LoVo (cell line): ENCODE results near the gene MMS22L.
A peak's percentile ranks its signal among the peaks of the same experiment; 100 is the strongest.
"Not testable (repeated sequence)": the region's sequence is repeated elsewhere in the genome, so short reads cannot be mapped to it uniquely, and the experiment has no call there.

Experiments
- DNase-seq: peaks from one replicate; pipeline ENCODE4 v3.0.0-alpha.2; 2016; ENCODE audit warnings: low spot score

MMS22L gene

DNA sequence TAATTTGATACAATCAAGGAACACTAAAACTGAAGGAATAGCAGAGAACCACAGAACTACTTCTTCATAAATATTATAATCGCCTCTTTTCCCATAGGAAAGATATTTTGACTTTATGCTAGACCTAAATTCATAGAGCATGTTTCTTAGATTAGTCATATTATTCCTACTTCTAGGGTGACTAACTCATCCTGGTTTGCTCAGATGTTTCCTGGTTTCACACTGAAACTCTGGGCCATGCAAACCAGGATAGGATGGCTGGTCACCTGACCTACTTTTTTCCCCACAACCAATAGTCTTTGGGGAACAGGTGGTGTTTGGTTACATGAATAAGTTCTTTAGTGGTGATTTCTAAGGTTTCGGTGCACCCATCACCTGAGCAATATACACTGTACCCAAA is 42.8 kb downstream of the MMS22L start:
- DNase-seq = no peak

DNA sequence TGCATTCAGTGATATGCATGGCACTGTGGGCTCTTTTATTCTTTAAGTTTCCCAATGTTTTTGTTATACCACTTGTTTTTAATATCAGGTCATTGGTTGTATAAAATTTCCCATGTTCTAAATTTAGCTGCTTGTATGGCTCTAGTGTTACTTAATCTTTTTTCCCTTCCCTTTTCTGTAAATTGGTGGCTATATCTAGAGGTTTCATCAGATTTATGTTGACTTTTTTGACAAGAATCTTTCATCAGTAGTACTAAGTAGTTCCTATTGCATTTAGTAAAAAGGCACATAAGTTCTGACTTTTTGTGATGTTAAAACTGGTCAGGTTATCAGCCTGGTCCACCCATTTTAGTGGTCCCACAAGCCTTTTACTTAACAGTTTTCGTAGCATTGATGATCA is 51.1 kb downstream of the MMS22L start:
- DNase-seq = no peak

DNA sequence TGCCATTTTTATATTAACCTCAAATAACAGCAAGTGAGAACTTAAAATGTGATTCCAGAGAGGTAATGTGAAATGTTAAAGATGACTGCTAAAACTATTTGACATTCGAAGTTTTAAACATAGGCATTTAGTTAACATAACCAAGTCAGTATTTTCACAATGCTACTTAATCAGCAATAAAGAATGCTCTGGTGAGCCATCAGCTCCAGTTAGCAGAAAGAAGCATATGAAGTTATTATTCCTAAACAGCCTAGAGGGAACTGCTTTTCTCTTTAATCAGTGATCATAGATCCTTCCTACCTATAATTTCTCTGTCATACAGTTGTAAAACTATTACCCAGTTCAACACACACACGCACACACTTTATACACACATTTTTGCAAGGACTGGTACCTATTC is 60.1 kb downstream of the MMS22L start:
- no peak for DNase-seq

DNA sequence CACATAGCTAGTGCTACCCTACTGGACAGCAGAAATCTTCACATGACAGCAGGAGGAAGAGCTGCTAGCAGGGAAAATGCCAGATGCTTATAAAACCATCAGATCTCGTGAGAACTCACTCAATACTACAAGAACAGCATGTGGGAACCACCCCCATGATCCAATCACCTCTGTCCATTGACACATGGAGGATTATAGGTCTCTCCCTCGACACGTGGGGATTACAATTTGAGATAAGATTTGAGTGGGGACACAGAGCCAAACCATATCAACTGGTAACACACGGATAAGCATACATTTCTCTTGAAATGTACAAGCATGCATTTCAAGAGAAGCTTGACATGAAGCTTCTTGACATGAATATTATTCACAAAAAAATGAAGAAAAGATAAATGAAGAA is 64.1 kb downstream of the MMS22L start:
- DNase-seq = no peak

DNA sequence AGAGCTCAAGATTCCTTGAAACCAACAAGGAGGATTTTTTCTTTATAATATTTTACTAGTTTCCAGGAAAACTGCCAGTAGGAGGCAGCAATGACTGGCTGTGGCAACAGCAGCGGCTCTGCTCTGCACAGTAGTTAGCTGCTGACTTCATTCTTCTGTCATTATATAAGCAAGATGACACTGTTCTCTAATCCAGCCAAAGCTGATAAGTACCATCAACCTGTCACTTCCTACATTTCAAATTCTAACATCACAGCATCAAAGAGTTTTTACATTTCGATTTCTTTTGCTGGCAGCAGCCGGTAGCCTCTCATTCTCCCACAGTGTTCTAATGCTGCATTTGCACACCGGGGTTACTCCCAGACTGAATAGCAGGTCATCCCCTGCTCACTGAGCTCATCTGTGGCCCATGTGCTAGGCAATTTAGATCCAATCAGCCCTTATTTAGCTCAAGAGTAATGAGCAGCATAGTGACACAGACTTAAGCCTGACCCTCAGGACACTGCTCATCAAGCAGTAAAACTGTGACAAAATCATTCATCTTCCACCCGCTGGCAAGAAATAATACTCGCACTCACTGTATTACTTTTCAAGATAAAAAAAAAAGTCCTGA is 67.8 kb downstream of the MMS22L start:
- no peak for DNase-seq

DNA sequence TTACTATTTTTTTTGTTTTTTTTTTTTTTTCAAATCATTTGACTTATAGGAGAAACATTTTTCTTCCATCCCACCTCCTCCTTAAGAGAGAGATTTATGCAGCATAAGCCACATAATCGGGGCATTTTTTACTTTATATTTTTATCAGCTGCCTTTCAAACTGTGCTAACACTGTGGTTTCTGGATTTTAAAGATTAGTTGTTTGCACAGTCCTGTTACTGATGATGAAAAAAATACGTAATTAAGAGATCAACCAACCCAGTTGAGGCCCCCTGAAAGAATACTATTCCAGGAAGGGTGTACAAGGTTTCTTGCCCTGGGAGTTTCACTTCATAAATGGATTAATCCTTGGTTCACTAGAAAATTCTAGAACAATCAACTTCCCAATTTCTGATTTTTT is 68.3 kb downstream of the MMS22L start:
- no peak for DNase-seq

DNA sequence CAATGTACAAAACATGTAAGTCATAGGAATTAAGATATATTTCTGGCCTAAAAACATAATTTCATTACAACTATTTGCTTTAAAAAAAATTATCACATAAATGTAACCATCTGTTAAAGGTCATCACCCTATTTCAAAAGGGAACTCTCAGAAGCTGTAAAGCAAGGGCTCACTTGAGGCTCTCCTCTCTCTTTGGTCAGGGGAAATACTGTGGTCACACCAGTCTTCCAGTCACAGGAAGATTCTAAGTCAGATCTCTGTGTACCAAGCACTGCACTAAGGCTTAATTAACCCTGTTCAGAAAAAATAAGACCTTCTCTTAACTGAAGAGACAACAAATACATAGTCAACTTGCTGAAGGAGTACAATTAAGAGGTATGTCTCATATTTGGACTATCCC is 75.6 kb downstream of the MMS22L start:
- DNase-seq = no peak

DNA sequence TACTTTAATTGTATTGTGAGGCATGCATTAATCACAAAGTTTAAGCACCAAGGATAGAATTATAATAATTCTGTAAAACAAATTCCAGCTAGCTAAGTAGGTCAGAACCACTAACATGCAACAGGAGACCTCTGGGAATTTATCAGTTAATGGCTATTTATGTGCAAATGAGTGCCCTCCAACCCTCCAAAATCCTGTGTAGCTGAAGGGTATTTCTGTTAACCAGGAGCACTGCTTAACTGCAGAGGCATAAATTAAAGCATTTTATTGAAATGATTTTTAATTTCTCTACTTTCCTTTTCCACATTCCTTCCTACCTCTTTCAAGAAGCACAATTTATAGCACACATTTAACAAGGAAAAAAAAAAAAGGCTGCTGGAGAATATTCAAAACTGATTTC is 77.0 kb downstream of the MMS22L start:
- no peak for DNase-seq

DNA sequence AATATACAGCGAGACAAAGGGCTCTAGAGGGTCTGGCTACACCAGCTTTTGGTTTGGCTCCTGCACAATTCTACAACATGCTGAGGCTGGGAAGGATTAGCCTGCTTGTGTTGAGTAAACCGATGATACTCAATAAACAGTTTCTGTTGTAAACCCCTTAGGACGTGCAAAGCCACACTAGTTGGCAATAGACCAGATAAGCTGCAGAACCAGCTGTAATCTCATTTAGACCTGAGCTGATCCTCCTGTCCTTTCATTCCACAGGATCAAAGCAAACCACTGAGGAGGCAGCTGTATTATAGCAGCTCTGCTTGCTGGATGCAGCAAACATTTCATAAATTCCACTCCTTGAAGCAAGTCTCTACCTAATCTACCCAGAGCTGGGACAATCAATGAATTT is 79.7 kb downstream of the MMS22L start:
- no peak for DNase-seq

DNA sequence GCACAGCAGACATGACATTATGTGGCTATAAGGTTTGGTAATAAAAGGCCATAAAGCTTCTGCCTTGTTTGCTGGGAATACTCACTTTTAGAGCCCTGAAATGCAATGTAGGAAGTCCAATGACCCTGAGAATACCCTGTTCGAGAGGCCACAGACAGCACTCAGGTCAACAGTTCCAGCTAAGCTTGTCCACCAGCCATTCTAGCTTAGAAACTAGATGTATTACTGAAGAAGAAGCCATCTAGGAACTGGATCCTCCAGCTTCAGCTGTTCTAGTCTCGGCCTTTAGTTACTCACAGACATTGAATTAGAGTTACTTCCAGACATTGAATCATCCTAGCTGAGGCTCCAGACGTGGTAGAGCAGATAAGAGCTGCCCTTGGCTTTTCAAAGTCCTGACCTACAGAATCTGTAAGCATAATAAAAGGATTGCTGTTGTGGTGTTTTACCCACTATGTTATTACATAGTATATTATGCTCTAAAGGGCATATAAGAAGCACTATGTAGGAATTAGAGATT is 84.9 kb downstream of the MMS22L start:
- DNase-seq = no peak

DNA sequence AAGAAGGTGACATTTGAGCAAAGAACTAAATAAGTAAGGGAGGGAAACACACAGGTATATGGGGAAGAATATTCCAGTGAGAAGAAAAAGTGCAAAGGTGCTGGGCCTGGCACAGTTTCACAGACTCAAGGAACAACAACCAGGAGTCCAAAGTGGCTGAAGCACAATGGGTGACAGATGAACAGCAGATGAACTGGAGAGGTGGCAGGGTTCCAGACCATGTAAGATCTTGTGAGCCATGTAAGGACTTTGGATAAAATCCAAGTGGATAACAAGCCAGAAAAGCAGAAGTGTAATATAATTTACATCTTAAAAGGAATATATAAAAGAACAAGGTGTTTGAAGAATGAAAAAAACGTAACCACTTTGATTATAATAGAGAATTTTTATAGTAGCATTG is 87.9 kb downstream of the MMS22L start:
- no peak for DNase-seq

DNA sequence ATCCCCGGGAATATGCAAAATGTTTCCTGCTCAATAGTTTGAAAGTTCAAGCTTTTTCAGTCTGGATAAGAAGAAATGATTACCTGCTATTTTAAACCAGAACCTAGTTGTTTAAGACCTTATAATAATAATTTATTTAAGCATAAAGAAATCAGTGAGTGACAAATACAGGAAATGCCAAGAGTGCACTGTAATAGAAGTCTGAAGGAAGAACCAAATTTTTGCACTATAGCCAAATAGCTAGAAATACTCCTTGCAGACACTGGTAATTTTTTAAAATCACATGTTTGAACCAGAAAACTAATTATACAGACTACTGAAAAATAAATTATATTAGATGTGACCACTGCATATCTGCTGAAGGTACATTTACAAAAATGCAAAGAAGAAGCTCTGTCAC is 93.2 kb downstream of the MMS22L start:
- no peak for DNase-seq

DNA sequence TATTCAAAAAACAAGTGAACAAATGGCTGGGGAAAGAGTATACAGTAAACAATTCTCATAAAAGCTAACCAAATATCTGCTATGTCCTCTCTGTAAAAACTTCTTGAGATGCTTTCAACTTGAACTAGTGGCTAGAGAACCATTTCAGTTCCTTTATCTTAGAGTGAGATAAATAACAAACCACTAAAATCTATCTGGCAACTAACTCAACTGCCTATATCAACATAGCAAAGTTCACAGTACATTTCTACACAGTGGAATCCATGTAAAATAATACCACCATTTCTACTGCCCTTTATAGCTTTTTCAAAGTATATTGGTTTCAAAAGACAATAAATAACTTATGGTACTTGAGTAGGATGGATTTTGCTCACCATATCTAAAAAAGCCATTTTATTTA is 95.1 kb downstream of the MMS22L start:
- DNase-seq = no peak

DNA sequence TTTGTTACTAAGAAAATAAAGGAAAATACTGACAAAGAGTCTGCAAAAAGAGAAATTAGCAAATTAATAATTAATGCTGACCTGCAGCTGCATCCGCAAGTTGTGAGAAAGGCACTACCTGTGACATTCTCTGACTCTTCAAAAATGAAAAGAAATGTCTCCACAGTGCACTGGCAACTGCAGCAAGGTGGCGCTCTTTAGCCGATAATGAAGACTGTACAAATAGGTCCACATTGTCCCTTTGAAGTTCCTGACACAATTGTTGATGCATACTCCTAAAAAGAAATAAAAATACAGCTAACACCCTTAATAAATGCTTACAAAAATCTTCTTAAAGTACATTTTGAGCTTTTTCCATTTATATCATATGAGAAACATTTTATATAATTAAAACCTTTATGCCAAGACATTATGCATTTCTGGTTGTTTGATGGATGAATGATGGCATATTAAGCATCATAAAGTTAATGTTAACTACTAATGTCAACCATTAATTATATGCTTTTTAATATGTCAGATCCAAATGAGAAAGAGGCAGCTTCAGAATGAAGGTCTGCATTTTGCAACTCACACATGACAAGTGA is 96.5 kb downstream of the MMS22L start:
- peak; percentile 60 for DNase-seq

DNA sequence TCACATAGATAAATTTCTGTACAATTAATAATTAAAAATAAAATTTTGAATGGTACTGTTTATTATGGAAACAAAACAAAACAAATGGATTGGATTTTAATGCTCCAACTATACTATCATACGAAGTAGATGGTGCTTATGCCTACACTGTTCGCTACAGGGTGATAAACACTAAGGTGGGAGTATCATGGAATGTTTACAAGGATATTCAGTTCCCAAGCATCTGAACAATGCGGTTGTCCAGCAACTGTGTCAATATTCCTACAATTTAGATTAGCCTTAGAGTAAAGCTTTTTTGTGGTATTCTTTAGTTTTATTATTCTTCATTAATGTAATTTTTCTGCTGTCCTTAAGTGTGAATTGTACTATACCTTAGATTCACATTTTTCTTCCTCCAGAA is 105.1 kb downstream of the MMS22L start:
- DNase-seq = no peak

DNA sequence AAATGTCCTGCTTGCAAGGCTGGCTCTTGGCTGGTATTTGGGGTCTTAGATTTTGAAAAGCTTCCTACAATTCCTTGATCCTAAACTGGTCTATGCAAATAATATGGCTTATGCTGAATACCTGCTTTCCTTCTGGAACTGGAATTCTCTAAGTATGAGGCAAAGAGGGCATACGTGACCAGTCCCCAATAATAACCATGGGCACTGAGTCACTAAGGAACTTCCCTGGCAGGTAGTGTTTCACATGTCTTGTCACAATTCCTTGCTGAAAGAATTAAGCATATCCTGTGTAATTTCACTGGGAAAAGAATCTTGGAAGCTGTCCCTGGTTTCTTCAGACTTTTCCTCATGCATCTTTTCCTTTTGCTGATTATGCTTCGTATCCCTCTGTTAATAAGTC is 106.5 kb downstream of the MMS22L start:
- no peak for DNase-seq

DNA sequence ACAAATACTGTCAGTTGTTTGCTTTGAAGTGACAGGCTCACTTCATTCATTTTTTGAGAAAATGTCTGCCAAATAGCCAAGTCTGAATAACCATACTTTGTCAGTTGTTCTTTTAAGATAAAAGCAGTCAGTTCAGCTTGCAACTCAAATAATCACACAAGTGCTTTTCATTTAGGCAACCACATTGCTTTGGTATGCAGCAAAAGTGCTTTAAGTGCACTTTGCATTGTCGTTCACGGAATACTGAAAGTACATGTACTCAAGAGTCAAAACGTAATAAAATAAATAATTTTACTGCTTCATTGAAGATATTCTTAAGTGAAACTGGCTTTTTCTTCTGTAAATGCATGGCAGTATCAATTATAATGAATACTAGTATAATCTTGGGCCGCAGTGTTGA is 107.2 kb downstream of the MMS22L start:
- DNase-seq = no peak

DNA sequence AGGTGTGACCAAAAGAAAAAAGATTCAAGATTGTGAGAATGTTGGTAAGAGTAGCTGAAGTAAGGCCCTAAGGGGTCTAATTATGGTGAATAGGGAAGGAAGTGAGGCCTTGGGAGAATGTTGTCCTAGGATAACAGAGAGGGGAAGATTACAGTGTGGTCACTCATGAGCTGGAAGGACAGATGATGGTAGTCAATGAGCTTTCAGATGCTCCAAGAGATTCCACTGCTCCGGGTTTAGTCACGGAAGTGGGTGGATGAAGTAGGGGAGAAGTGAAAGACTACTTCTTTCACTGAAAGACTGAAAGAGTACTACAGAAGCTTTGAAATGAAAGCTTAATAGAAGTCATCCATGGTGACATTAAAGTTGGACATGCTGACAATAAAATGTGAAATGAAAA is 108.5 kb downstream of the MMS22L start:
- no peak for DNase-seq

DNA sequence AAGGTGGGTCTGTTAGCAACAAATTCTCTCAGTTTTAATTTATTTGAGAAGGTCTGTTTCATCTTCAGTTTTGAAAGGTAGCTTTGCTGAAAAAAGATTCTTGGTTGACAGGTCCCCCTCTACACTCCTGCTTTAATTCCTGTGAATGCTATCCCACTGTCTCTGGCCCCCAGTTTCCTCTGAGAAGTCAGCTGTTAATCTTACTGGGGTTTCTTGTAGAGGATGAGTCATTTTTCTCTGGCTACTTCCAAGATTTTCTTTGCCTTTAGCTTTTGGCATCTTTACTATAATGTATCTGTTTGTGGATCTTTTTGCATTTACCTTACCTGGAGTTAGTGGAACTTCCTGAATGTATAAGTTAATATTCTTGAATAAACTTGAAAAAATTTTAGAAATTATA is 122.7 kb downstream of the MMS22L start:
- DNase-seq = no peak

DNA sequence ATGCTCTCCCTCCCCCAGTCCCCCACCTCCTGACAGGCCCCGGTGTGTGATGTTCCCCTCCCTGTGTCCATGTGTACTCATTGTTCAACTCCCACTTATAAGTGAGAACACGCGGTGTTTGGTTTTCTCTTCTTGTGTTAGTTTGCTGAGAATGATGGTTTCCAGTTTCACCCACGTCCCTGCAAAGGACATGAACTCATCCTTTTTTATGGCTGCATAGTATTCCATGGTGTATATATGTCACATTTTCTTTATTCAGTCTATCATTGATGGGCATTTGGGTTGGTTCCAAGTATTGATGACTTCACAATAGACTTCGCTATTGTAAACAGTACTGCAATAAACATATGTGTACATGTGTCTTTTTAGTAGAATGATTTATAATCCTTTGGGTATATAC is 127.6 kb downstream of the MMS22L start:
- DNase-seq = not testable (repeated sequence)

DNA sequence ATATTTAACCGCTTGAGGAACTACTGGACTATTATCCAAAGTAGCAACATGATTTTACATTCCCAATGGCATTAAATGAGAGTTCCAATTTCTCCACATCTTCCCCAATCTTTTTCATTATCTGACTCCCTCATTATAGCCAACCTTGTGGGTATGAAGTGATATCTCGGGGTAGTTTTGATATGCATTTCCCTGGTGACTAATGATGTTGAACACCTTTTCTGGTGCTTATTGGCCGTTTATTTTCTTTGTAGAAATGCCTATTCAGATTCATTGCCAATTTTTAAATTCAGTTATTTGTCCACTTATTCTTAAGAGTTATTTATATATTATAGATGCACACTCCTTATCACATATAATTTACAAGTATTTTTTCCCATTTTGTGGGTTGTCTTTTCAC is 129.0 kb downstream of the MMS22L start:
- DNase-seq = no peak

DNA sequence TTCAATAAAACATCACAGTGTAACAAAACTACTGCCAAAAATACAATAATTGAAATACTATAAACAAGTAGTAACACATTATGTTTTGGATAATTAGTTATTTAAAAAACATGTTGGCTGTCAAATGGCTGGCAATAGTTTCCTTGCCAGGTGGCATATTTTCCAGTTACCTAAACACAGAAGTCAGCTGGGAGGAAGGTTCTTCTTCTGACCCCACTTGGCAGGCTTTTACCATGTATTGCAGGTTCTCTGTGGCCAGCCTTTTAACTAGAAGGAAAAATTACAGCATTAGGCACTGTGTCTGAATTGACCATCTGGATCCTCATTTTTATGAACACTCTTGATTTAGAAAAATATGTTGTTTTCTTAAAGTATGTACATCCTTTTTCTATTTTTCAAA is 131.4 kb downstream of the MMS22L start:
- DNase-seq = no peak

DNA sequence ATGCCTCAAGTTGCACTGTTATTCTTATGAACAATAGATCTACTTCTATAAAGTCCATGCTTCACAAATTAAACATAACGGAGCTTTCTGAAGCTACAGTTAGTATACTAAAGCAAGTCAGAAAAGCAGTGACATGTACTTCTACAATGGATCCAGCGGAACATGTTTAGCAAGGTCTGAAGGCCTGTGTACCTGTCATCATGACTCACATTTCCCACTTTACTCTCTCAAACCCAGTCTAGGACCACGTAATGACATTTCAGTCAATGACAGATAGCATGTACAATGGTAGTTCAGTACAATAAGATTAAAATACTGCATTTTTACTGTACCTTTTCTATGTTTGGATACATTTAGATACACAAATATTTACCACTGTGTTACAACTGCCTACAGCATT is 132.1 kb downstream of the MMS22L start:
- no peak for DNase-seq

DNA sequence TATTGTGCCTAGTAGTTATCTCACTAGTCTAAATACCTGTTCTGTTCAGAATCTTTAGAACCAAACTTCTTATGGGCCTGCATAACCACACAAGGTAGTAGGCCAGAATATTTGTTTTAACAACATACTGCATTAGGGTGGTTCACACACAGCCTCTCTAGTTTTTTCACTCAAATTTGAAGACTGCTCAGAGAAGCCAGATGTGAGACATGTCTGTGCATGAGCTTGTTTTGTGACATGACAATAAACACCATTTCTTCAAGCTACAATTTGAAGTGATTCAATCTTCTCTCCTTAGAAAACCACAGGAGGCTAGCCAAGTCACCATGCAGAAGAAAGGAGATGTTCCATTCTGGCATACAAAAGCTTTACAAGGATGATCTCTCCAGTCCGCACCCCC is 135.6 kb downstream of the MMS22L start:
- no peak for DNase-seq
